Measurements from ENCODE around the gene FRMD4B. TPM values are rescaled to one million over a fixed set of nuclear protein-coding genes. Genes with fewer than 3 reads are reported as not detected.
A peak's percentile ranks its signal among the peaks of the same experiment; 100 is the strongest.

FRMD4B gene
- total RNA-seq, 5 donors from 2014 or later (not counting 1 experiment from before 2014, with no cell fraction given): 5.5 to 23.1 (median 10.9) TPM

DNA sequence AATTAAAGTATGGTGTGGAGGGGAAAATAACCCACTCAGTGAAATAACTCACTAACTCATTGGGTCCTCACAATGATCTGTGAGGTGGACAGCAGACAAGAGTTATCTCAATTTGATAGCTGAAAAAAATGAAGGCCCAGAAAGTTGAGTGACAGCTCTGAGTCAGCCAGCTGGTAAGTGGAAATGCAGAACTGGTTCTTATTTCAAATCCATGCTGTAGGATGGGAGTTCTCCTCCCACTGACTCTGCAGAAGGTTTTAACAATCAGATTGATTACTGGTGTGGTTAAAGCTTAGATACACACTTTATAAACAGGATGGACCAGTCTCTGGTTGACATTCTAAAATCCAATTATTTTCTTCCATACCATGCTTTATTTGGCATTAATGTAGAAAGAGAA, 176.5 kb downstream of the FRMD4B start:
- Mint-ChIP-seq H3K27me3 (no peaks in the 10 kb centered on the region), H3K36me3 (no peaks in the 10 kb centered on the region), H3K4me3 (no peak overlapping the region), H3K4me1 (peaks cover 0 to 38% (median 18%) of the 10 kb centered on the region in 3 donors), H3K27ac (peak overlapping the region in 1 of 2 donors; percentile 19), H3K9me3 (no peaks in the 10 kb centered on the region)
- CTCF ChIA-PET: no interaction called here
- no peak overlapping the region for H3K27ac ChIP-seq (ENCODE audit: low read length)
- POLR2A ChIA-PET: interaction anchor here in 1 of 2 donors (0.6 to 1.0 kb wide), 3 partner anchors 9 to 36 kb away, joined by 4 to 10 read pairs (median 5); no protein-coding TSS in a partner anchor
- H3K27me3 ChIP-seq (replicated peaks in 1 of 2; ENCODE audit: control insufficient read depth in 2 of 2, extremely low read depth in 1 of 2, insufficient read depth in 2 of 2, low read length in 1 of 2): no peaks in the 10 kb centered on the region
- ATAC-seq (replicated peaks in 1 of 4): no peak
- DNase-seq: no peak
- H3K36me3 ChIP-seq (ENCODE audit: control insufficient read depth in 2 of 2, extremely low read depth in 1 of 2, insufficient read depth in 1 of 2, low read length in 1 of 2): no peaks in the 10 kb centered on the region
- peaks cover 0 to 4% of the 10 kb centered on the region in 2 experiments for H3K4me1 ChIP-seq (ENCODE audit: control insufficient read depth in 1 of 2, extremely low read depth in 1 of 2, insufficient read depth in 2 of 2, low read length in 2 of 2)
- no peak overlapping the region for H3K4me3 ChIP-seq (ENCODE audit: control insufficient read depth in 1 of 2, extremely low read depth in 1 of 2, low read length in 1 of 2)
- H3K9me3 ChIP-seq: no peaks in the 10 kb centered on the region

DNA sequence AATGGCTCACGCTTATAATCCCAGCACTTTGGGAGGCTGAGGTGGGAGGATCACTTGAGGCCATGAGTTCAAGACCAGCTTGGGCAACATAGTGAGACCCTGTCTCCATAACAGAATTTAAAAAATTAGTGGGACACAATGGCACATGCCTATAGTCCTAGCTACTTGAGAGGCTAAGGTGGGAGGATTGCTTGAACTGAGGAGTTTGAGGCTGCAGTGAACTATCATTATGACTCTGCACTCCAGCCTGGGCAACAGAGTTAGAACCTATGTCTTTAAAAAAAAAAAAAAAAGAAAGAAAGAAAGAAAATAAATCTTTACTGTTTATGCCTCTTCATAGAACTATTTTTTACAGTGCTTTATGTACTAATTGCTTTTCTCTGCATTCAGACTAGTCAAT, 178.9 kb downstream of the FRMD4B start:
- no peak overlapping the region for H3K27ac Mint-ChIP-seq
- Histone ChIP-seq H3K4me1 (ENCODE audit: control insufficient read depth in 1 of 2, extremely low read depth in 1 of 2, insufficient read depth in 2 of 2, low read length in 2 of 2) (peaks cover 0 to 4% of the 10 kb centered on the region in 2 experiments), H3K9me3 (no peaks in the 10 kb centered on the region), H3K27ac (ENCODE audit: low read length) (no peak overlapping the region), H3K36me3 (ENCODE audit: control insufficient read depth in 2 of 2, extremely low read depth in 1 of 2, insufficient read depth in 1 of 2, low read length in 1 of 2) (no peaks in the 10 kb centered on the region), H3K4me3 (ENCODE audit: control insufficient read depth in 1 of 2, extremely low read depth in 1 of 2, low read length in 1 of 2) (no peak overlapping the region), H3K27me3 (replicated peaks in 1 of 2; ENCODE audit: control insufficient read depth in 2 of 2, extremely low read depth in 1 of 2, insufficient read depth in 2 of 2, low read length in 1 of 2) (no peaks in the 10 kb centered on the region)
- peaks cover 0 to 32% (median 11%) of the 10 kb centered on the region in 3 donors for H3K4me1 Mint-ChIP-seq
- H3K36me3 Mint-ChIP-seq: no peaks in the 10 kb centered on the region
- ChIA-PET CTCF (interaction anchor here (0.5 to 0.7 kb wide), 2 partner anchors 28 to 206 kb away, joined by 4 read pairs; no protein-coding TSS in a partner anchor), POLR2A (no interaction called here)
- no peak for DNase-seq
- no peaks in the 10 kb centered on the region for H3K27me3 Mint-ChIP-seq
- H3K9me3 Mint-ChIP-seq: no peaks in the 10 kb centered on the region
- ATAC-seq (replicated peaks in 1 of 4): no peak
- no CpG with 5 or more reads among the region's 1 CpG for WGBS (ENCODE audit: insufficient coverage)
- no peak overlapping the region for H3K4me3 Mint-ChIP-seq

DNA sequence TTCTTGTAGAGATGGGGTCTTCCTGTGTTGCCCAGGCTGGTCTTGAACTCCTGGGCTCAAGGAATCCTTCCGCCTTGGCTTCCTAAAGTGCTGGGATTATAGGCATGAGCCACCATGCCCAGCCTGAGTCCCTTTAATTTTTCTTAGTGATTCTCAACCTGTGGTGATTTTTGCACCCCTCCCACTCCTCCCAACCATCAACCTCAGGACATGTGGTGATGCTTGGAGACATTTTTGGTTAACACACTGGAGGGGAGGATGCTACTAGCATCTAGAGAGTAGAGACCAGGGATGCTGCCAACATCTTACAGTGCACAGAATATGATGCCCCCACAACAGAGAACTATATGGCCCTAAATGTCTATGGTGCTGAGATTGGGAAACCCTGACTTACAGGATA, 180.5 kb downstream of the FRMD4B start:
- H3K4me1 Mint-ChIP-seq: peaks cover 0 to 33% (median 18%) of the 10 kb centered on the region in 3 donors
- Histone ChIP-seq H3K27me3 (replicated peaks in 1 of 2; ENCODE audit: control insufficient read depth in 2 of 2, extremely low read depth in 1 of 2, insufficient read depth in 2 of 2, low read length in 1 of 2) (no peaks in the 10 kb centered on the region), H3K4me3 (ENCODE audit: control insufficient read depth in 1 of 2, extremely low read depth in 1 of 2, low read length in 1 of 2) (no peak overlapping the region), H3K9me3 (no peaks in the 10 kb centered on the region), H3K27ac (ENCODE audit: low read length) (no peak overlapping the region), H3K36me3 (ENCODE audit: control insufficient read depth in 2 of 2, extremely low read depth in 1 of 2, insufficient read depth in 1 of 2, low read length in 1 of 2) (no peaks in the 10 kb centered on the region), H3K4me1 (ENCODE audit: control insufficient read depth in 1 of 2, extremely low read depth in 1 of 2, insufficient read depth in 2 of 2, low read length in 2 of 2) (peaks cover 0 to 8% of the 10 kb centered on the region in 2 experiments)
- no peaks in the 10 kb centered on the region for H3K9me3 Mint-ChIP-seq
- POLR2A ChIA-PET: interaction anchor here in 1 of 2 donors (0.6 kb wide), 1 partner anchor 1091 kb away, joined by 3 read pairs; no protein-coding TSS in a partner anchor
- ATAC-seq (replicated peaks in 1 of 4) (no peak), DNase-seq (no peak)
- H3K36me3 Mint-ChIP-seq: no peaks in the 10 kb centered on the region
- CTCF ChIA-PET: no interaction called here
- H3K27ac Mint-ChIP-seq: no peak overlapping the region
- no peaks in the 10 kb centered on the region for H3K27me3 Mint-ChIP-seq
- no peak overlapping the region for H3K4me3 Mint-ChIP-seq
- WGBS (ENCODE audit: insufficient coverage): no CpG with 5 or more reads among the region's 1 CpG

DNA sequence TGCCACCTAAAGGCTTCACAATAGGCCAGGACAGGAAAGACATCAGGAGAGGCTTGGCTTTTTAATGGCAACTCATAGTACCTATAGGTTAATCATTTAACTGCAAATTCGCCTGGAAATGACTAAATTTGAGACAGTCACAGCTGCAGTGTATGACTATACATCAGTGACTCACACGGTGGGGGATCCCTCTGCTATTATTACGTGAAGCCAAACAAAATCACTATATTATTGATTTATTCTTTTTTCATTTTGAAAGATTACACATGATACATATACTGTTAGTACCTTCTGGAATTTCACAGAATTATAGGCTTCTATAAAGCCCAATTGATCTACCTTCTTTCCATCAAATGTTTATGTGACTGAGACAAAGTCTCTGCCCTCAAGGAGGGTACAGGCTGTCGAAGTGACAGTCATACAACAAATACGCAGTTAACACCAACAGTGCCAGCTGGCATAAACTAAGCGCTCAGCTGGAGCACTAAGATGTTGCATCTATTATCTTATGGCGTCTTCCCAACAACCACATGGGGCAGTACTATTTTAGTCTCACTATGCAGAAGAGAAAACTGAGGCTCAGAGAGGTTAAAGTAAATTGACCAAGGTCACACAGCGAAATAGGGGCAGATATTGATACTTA, 181.5 kb downstream of the FRMD4B start:
- no peak overlapping the region for H3K4me3 ChIP-seq (ENCODE audit: control insufficient read depth in 1 of 2, extremely low read depth in 1 of 2, low read length in 1 of 2)
- Mint-ChIP-seq H3K36me3 (no peaks in the 10 kb centered on the region), H3K9me3 (no peaks in the 10 kb centered on the region), H3K27ac (peak overlapping the region; percentile 49 to 67), H3K4me3 (no peak overlapping the region), H3K27me3 (no peaks in the 10 kb centered on the region), H3K4me1 (peaks cover under 1 to 38% (median 25%) of the 10 kb centered on the region in 3 donors)
- POLR2A ChIA-PET: no interaction called here
- H3K36me3 ChIP-seq (ENCODE audit: control insufficient read depth in 2 of 2, extremely low read depth in 1 of 2, insufficient read depth in 1 of 2, low read length in 1 of 2): no peaks in the 10 kb centered on the region
- H3K27ac ChIP-seq (ENCODE audit: low read length): no peak overlapping the region
- DNase-seq (no peak), ATAC-seq (replicated peaks in 1 of 4) (no peak)
- WGBS (ENCODE audit: insufficient coverage): 60% methylated on average over 1 of the region's 8 CpGs
- H3K27me3 ChIP-seq (replicated peaks in 1 of 2; ENCODE audit: control insufficient read depth in 2 of 2, extremely low read depth in 1 of 2, insufficient read depth in 2 of 2, low read length in 1 of 2): no peaks in the 10 kb centered on the region
- H3K4me1 ChIP-seq (ENCODE audit: control insufficient read depth in 1 of 2, extremely low read depth in 1 of 2, insufficient read depth in 2 of 2, low read length in 2 of 2): peaks cover 1 to 10% of the 10 kb centered on the region in 2 experiments
- CTCF ChIA-PET: no interaction called here
- H3K9me3 ChIP-seq: no peaks in the 10 kb centered on the region

DNA sequence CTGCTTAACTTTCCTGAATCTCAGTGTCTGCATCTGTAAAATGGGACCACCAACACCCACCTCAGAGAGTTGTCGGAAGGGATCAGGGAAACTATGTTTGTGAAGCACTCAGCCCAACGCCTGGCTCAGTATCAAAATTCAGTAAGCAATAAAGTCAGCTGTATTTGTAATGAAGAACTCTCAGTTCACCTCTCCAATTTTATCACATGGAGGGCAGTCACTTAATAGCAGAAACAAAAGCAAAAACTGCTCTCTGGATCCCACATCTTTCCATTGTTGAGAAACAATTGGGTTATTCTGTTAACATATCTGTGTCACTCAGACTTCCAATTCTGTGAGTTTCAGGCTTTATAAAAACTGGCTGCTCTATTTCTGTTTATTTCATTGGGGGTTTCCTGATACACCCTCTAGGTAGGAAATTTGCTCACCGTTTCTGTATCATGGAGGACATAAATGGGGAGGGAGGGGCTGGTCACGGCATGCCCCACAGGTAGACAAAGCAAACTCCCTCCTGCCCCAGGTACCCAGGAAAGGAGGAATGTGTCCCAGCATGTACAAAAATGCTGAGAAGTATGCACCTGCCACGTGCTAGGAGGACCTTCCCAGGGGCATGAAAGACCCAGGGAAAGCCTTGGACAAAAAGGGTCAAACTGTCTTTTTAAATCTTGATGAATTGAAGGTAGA, 182.1 kb downstream of the FRMD4B start:
- Mint-ChIP-seq H3K9me3 (no peaks in the 10 kb centered on the region), H3K4me3 (no peak overlapping the region), H3K27me3 (no peaks in the 10 kb centered on the region), H3K4me1 (peaks cover 8 to 44% (median 32%) of the 10 kb centered on the region in 3 donors), H3K36me3 (no peaks in the 10 kb centered on the region), H3K27ac (peak overlapping the region; percentile 49 to 67)
- no peaks in the 10 kb centered on the region for H3K9me3 ChIP-seq
- no peaks in the 10 kb centered on the region for H3K36me3 ChIP-seq (ENCODE audit: control insufficient read depth in 2 of 2, extremely low read depth in 1 of 2, insufficient read depth in 1 of 2, low read length in 1 of 2)
- ChIA-PET CTCF (interaction anchor here in 1 of 2 donors (0.5 kb wide), 1 partner anchor 76 kb away, joined by 3 read pairs; no protein-coding TSS in a partner anchor), POLR2A (interaction anchor here in 1 of 2 donors (0.6 kb wide), 1 partner anchor 11 kb away, joined by 3 read pairs; no protein-coding TSS in a partner anchor)
- 63% methylated on average over 1 of the region's 5 CpGs for WGBS (ENCODE audit: insufficient coverage)
- no peak overlapping the region for H3K4me3 ChIP-seq (ENCODE audit: control insufficient read depth in 1 of 2, extremely low read depth in 1 of 2, low read length in 1 of 2)
- ATAC-seq (replicated peaks in 1 of 4) (no peak), DNase-seq (no peak)
- no peak overlapping the region for H3K27ac ChIP-seq (ENCODE audit: low read length)
- no peaks in the 10 kb centered on the region for H3K27me3 ChIP-seq (replicated peaks in 1 of 2; ENCODE audit: control insufficient read depth in 2 of 2, extremely low read depth in 1 of 2, insufficient read depth in 2 of 2, low read length in 1 of 2)
- peaks cover 3 to 14% of the 10 kb centered on the region in 2 experiments for H3K4me1 ChIP-seq (ENCODE audit: control insufficient read depth in 1 of 2, extremely low read depth in 1 of 2, insufficient read depth in 2 of 2, low read length in 2 of 2)

DNA sequence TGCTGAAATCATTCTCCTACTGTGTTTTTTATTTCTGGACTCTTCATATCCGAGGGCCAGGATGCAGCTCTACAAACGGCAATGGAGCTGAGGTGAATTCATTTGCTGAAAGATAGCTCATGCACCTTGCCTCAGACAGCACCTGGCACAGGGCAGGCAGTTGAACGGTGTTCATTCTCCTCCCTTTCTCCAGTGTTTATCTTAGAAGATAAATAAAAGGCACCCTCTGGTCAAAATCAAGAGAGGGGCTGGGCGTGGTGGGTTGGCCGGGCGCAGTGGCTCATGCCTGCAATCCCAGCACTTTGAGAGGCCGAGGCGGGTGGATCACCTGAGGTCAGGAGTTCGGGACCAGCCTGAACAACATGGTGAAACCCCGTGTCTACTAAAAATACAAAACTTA, 184.2 kb downstream of the FRMD4B start:
- H3K36me3 ChIP-seq (ENCODE audit: control insufficient read depth in 2 of 2, extremely low read depth in 1 of 2, insufficient read depth in 1 of 2, low read length in 1 of 2): peaks cover 0 to 6% of the 10 kb centered on the region in 2 donors
- DNase-seq: no peak
- peaks cover 10 to 26% of the 10 kb centered on the region in 2 experiments for H3K4me1 ChIP-seq (ENCODE audit: control insufficient read depth in 1 of 2, extremely low read depth in 1 of 2, insufficient read depth in 2 of 2, low read length in 2 of 2)
- H3K36me3 Mint-ChIP-seq: peaks cover 8% of the 10 kb centered on the region
- CTCF ChIA-PET: no interaction called here
- H3K4me3 ChIP-seq (ENCODE audit: control insufficient read depth in 1 of 2, extremely low read depth in 1 of 2, low read length in 1 of 2): no peak overlapping the region
- H3K27ac Mint-ChIP-seq: no peak overlapping the region
- ATAC-seq (replicated peaks in 1 of 4): no peak
- H3K4me1 Mint-ChIP-seq: peaks cover 26 to 65% (median 52%) of the 10 kb centered on the region in 3 donors
- no peaks in the 10 kb centered on the region for H3K9me3 Mint-ChIP-seq
- H3K27me3 Mint-ChIP-seq: no peaks in the 10 kb centered on the region
- 99% methylated on average over 8 of the region's 10 CpGs for WGBS (ENCODE audit: insufficient coverage)
- H3K9me3 ChIP-seq: no peaks in the 10 kb centered on the region
- H3K4me3 Mint-ChIP-seq: no peak overlapping the region
- H3K27me3 ChIP-seq (replicated peaks in 1 of 2; ENCODE audit: control insufficient read depth in 2 of 2, extremely low read depth in 1 of 2, insufficient read depth in 2 of 2, low read length in 1 of 2): no peaks in the 10 kb centered on the region
- no peak overlapping the region for H3K27ac ChIP-seq (ENCODE audit: low read length)
- POLR2A ChIA-PET: interaction anchor here (0.6 to 1.0 kb wide), 3 partner anchors 11 to 110 kb away, joined by 3 to 7 read pairs (median 5); no protein-coding TSS in a partner anchor

Measured in T-cell (primary cell).